ENCODE data around the gene GLIPR1. TPM values are rescaled to one million over a fixed set of nuclear protein-coding genes. Genes with fewer than 3 reads are reported as not detected.

GLIPR1 gene
- total RNA-seq, 1 donor from 2014 or later, result 39.6 TPM

- no peak for TF ChIP-seq CTCF (conservative IDR thresholded peaks at IDR 0.05; ENCODE audit: low read depth, low read length)
- no peak for DNase-seq (ENCODE audit: low read depth)
- no peak overlapping the region for H3K4me3 ChIP-seq (ENCODE audit: low read depth, low read length)
Measured at GRCh38 chr12:75548879-75549278, 68.3 kb downstream of the GLIPR1 start.

DNA sequence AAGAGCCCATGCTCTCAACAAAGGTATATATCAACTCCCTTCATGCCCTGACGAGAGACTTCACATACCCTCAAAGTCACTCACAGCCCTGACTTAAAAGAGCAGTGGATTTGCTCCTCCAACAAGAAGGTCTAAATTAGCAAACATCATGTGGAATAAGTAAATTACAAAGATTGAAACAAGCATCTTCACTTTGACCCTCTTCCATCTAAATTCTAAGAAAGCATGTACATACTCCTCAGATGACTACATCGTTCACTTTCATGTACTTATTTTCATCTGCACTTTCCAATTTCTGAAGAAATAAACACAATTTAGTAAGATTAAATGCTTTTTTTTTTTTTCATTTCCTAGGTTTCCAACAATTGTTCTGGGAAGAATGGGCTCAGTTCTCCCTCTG lies 69.4 kb downstream of the GLIPR1 start:
- DNase-seq (ENCODE audit: low read depth), result no peak
- no peak for TF ChIP-seq CTCF (conservative IDR thresholded peaks at IDR 0.05; ENCODE audit: low read depth, low read length)
- no peak overlapping the region for H3K4me3 ChIP-seq (ENCODE audit: low read depth, low read length)

- no peak overlapping the region for H3K4me3 ChIP-seq (ENCODE audit: low read depth, low read length)
- TF ChIP-seq CTCF (conservative IDR thresholded peaks at IDR 0.05; ENCODE audit: low read depth, low read length), result no peak
- no peak for DNase-seq (ENCODE audit: low read depth)
Measured at GRCh38 chr12:75550401-75551240, 70.1 kb downstream of the GLIPR1 start.

DNA sequence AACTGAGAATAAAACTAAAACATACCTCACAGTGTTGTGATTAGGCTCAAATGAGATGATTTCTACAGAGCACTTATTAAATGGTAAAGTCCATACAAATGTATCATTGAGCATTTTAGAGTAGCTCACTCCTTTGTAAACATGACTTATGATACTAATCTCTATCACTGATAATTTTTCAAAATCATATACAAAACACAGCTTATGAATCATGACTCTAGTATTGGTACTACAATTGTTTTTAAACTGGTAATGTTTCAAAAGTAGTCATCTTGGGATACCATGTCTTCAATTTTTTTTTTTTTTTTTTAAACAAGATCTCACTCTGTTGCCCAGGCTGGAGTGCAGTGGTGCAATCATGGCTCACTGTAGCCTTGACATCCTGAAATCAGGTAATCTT lies 70.9 kb downstream of the GLIPR1 start:
- no peak for DNase-seq (ENCODE audit: low read depth)
- TF ChIP-seq CTCF (conservative IDR thresholded peaks at IDR 0.05; ENCODE audit: low read depth, low read length), result no peak
- H3K4me3 ChIP-seq (ENCODE audit: low read depth, low read length), result no peak overlapping the region

- no peak for DNase-seq (ENCODE audit: low read depth)
- no peak overlapping the region for H3K4me3 ChIP-seq (ENCODE audit: low read depth, low read length)
- no peak for TF ChIP-seq CTCF (conservative IDR thresholded peaks at IDR 0.05; ENCODE audit: low read depth, low read length)
Measured at GRCh38 chr12:75553398-75553797, 72.8 kb downstream of the GLIPR1 start.

Other genes with a start within 250 kb of the GLIPR1 start
- gene CAPS2, start 150.4 kb upstream of the GLIPR1 start, total RNA-seq, result 0.06 and 1.7 TPM in 2 replicates
- not detected in 2 replicates for gene GLIPR1L1, start 146.1 kb upstream of the GLIPR1 start, total RNA-seq
- 0.12 and 0.14 TPM in 2 replicates for gene GLIPR1L2, start 89.7 kb upstream of the GLIPR1 start, total RNA-seq
- gene KRR1, start 30.9 kb downstream of the GLIPR1 start, total RNA-seq, result 20.1 and 42.0 TPM in 2 replicates